GM12878 (cell line): ENCODE data around the gene HNF4A. TPM values are rescaled to one million over a fixed set of nuclear protein-coding genes. Genes with fewer than 3 reads are reported as not detected.

Experiments used
- ATAC-seq: fragments of 200-7000 bp; cut with Tn5 transposase; 3 replicates; pipeline ENCODE4 v1.9.1; 2020; ENCODE audit warnings: mild to moderate bottlenecking, moderate library complexity
- BruUV-seq: library from RNA; stranded (reverse); fragments of 400-500 nt; replicated peaks from 2 replicates; lab custom pipeline; 2021; lab: Mats Ljungman, UMichigan
- CTCF ChIA-PET: fragments of 300-600 bp; sonication (Branson Sonifier 250); formaldehyde crosslinking; extraction: SDS; loops from one replicate; lab custom pipeline; 2021; ENCODE audit warnings: inconsistent platforms; lab: Yijun Ruan, JAX
- POLR2A ChIA-PET: fragments of 350-600 bp; formaldehyde crosslinking; extraction: SDS; loops from one replicate; lab custom pipeline; 2021; ENCODE audit warnings: inconsistent platforms; lab: Charles Lee
- RAD21 ChIA-PET: fragments of 300-600 bp; sonication (Branson Sonifier 250); formaldehyde crosslinking; loops from one replicate; lab custom pipeline; 2023; ENCODE audit warnings: antibody characterized with exemption; ENCODE audit not compliant: unreplicated experiment; lab: Charles Lee
- SMC1A ChIA-PET: fragments of 300-600 bp; sonication (Branson Sonifier 250); formaldehyde crosslinking; loops from one replicate; lab custom pipeline; 2023; ENCODE audit not compliant: unreplicated experiment, uncharacterized antibody; lab: Charles Lee
- DNase-seq: peaks from one replicate; pipeline ENCODE4 v3.0.0-alpha.2; 2011; ENCODE audit warnings: low read depth, low spot score
- FAIRE-seq: peaks from 3 replicates; lab custom pipeline; 2011; peaks lifted over from hg19 to GRCh38; lab: Jason Lieb, UNC
- H2AFZ ChIP-seq: 2 replicates; pipeline ENCODE4 v1.6.0; 2011; ENCODE audit warnings: low read depth, low read length, control low read depth; ENCODE audit not compliant: control insufficient read depth
- H3K27ac ChIP-seq: 2 replicates; pipeline ENCODE4 v1.5.1; 2011; ENCODE audit warnings: control low read depth; ENCODE audit not compliant: control insufficient read depth, insufficient read depth
- H3K27me3 ChIP-seq, 2 experiments: replicated peaks in 1 of 2; 2 replicates each; pipeline versions ENCODE4 v1.6.0 to v1.6.1; 2011; ENCODE audit warnings: low read length in 1 of 2; ENCODE audit not compliant: control insufficient read depth in 2 of 2, insufficient read depth in 2 of 2
- H3K36me3 ChIP-seq, 2 experiments: 2 replicates each; pipeline ENCODE4 v1.5.1; 2011; ENCODE audit warnings: low read length in 1 of 2; ENCODE audit not compliant: control insufficient read depth in 2 of 2, insufficient read depth in 2 of 2
- H3K4me1 ChIP-seq: 2 replicates; pipeline ENCODE4 v1.6.1; 2011; ENCODE audit warnings: mild to moderate bottlenecking, low read length, moderate library complexity, mixed read lengths; ENCODE audit not compliant: control insufficient read depth, insufficient read depth
- H3K4me2 ChIP-seq: 2 replicates; pipeline ENCODE4 v1.6.0; 2011; ENCODE audit warnings: control low read depth; ENCODE audit not compliant: control insufficient read depth, insufficient read depth
- H3K4me3 ChIP-seq: fragments of 200-600 bp; sonication (generic); 2 replicates; pipeline ENCODE4 v1.5.1; 2016
- H3K79me2 ChIP-seq: 2 replicates; pipeline ENCODE4 v1.6.0; 2011; ENCODE audit warnings: low read length; ENCODE audit not compliant: control insufficient read depth, insufficient read depth
- H3K9ac ChIP-seq: 2 replicates; pipeline ENCODE4 v1.8.0; 2011; ENCODE audit warnings: low read length, control low read depth, mixed read lengths; ENCODE audit not compliant: control insufficient read depth, insufficient read depth
- H3K9me3 ChIP-seq: replicated peaks from 3 replicates; pipeline ENCODE4 v1.5.1; 2011; ENCODE audit warnings: mild to moderate bottlenecking, low read length; ENCODE audit not compliant: control insufficient read depth, insufficient read depth
- H4K20me1 ChIP-seq: 2 replicates; pipeline ENCODE4 v1.6.0; 2011; ENCODE audit not compliant: control insufficient read depth, insufficient read depth
- BHLHE40 ChIP-seq, 2 experiments: fragments of 450-650 bp in 1 of 2; IDR thresholded peaks; 2 replicates each; pipeline ENCODE4 v1.6.1; 2011 to 2017; ENCODE audit warnings: low read depth in 2 of 2, borderline replicate concordance in 1 of 2, improper control_type of control experiment in 1 of 2, low read length in 1 of 2, mild to moderate bottlenecking in 1 of 2
- BRCA1 ChIP-seq: IDR thresholded peaks from 2 replicates; pipeline ENCODE4 v1.6.1; 2011; ENCODE audit warnings: low read depth, low read length, improper control_type of control experiment
- KAT2A ChIP-seq: conservative IDR thresholded peaks from 2 replicates; pipeline ENCODE4 v1.6.1; 2011; ENCODE audit warnings: low read depth, low read length; ENCODE audit not compliant: control insufficient read depth
- KLF5 ChIP-seq: fragments of 450-650 bp; IDR thresholded peaks from 2 replicates; pipeline ENCODE4 v1.6.1; 2014; ENCODE audit warnings: mild to moderate bottlenecking; ENCODE audit not compliant: partially characterized antibody
- MYB ChIP-seq: fragments of 150-350 bp; IDR thresholded peaks from 2 replicates; pipeline ENCODE4 v1.6.1; 2014; ENCODE audit warnings: mild to moderate bottlenecking, low read depth, low read length, borderline replicate concordance
- RAD21 ChIP-seq: IDR thresholded peaks from 2 replicates; pipeline ENCODE4 v1.6.1; 2011; ENCODE audit warnings: mild to moderate bottlenecking, low read depth, low read length, moderate library complexity; ENCODE audit not compliant: insufficient read depth
- STAT1 ChIP-seq: fragments of 450-650 bp; conservative IDR thresholded peaks from 2 replicates; pipeline ENCODE4 v1.6.1; 2014; ENCODE audit warnings: antibody characterized with exemption, mild to moderate bottlenecking
- USF2 ChIP-seq: IDR thresholded peaks from 2 replicates; pipeline ENCODE4 v1.6.1; 2011; ENCODE audit warnings: low read depth, low read length, improper control_type of control experiment, borderline replicate concordance
- YY1 ChIP-seq: IDR thresholded peaks from 2 replicates; pipeline ENCODE4 v1.6.1; 2011; ENCODE audit warnings: low read depth, mild to moderate bottlenecking, low read length
- ZNF274 ChIP-seq: IDR thresholded peaks from one replicate; pipeline ENCODE4 v1.8.0; 2011; ENCODE audit not compliant: insufficient read length, insufficient read depth
- WGBS: methylation state at CpG from one replicate; pipeline ENCODE4 v1.1.6; 2016; ENCODE audit warnings: low lambda C conversion rate; ENCODE audit not compliant: insufficient replicate concordance, insufficient coverage; ENCODE audit errors: missing lambda C conversion rate; 5-methylcytosine and 5-hydroxymethylcytosine counted together
- in situ Hi-C: fragments of 300-500 bp; cut with MboI; formaldehyde crosslinking; loops from 9 replicates; pipeline ENCODE4 v1.14.3; 2018; ENCODE audit warnings: mixed read lengths
- intact Hi-C: fragments of 100-400 bp; cut with micrococcal nuclease; formaldehyde crosslinking; loops from one replicate; pipeline ENCODE4 v1.14.2; 2022; ENCODE audit not compliant: unreplicated experiment
- polyA plus RNA-seq, 11 experiments: library from polyadenylated mRNA; depleted of rRNA in 4 of 11; unstranded in 6 of 11; stranded (reverse) in 5 of 11; fragments of >200 nt; fragmentation: Nextera tagmentation in 4 of 11; fragmentation: Illumina TruSeq in 1 of 11; extraction: Ambion mirVana in 4 of 11; extraction: Trizol in 1 of 11; gene quantifications; 1 replicate in 1 of 11; 2 replicates in 10 of 11; pipeline versions ENCODE4 v1.2.1 to v1.2.3, GENCODE V29; 2011 to 2016; ENCODE audit warnings: inconsistent platforms in 2 of 11, missing spikeins in 2 of 11, low read depth in 1 of 11
- total RNA-seq, 4 experiments: library from RNA; depleted of rRNA in 3 of 4; stranded (reverse); fragments of >200 nt in 3 of 4; fragmentation: Illumina TruSeq in 1 of 4; extraction: Trizol in 1 of 4; gene quantifications; 2 replicates each; pipeline versions ENCODE4 v1.2.1 to v1.2.3, GENCODE V29; 2013 to 2021
- TF ChIP-seq, protein P1 (sequence below): fragments of 150-350 bp; IDR thresholded peaks from 2 replicates; pipeline ENCODE4 v1.6.1; 2016; ENCODE audit warnings: low read depth, low read length
- TF ChIP-seq, protein P2 (sequence below): IDR thresholded peaks from 2 replicates; pipeline ENCODE4 v1.6.1; 2011; ENCODE audit warnings: borderline replicate concordance, low read depth, mild to moderate bottlenecking, moderate library complexity, low read length; ENCODE audit not compliant: insufficient read depth, poor library complexity, severe bottlenecking

Gene HNF4A
- total and polyA plus RNA-seq, 10 of the 15 experiments (the other 5 are each of a cell fraction or from before 2014, with no cell fraction given), result 0.21 TPM; not detected in 9

GRCh38 chr20:44457016-44457415 is 101.5 kb downstream of the HNF4A start:
- Histone ChIP-seq H3K4me1 (no peaks in the 10 kb centered on the region), H3K9ac (no peak overlapping the region), H3K79me2 (no peaks in the 10 kb centered on the region), H3K27me3 (no peaks in the 10 kb centered on the region), H3K36me3 (no peaks in the 10 kb centered on the region), H2AFZ (no peak overlapping the region), H3K4me3 (no peak overlapping the region), H4K20me1 (no peaks in the 10 kb centered on the region), H3K27ac (no peak overlapping the region), H3K9me3 (no peaks in the 10 kb centered on the region), H3K4me2 (no peak overlapping the region)
- ChIA-PET SMC1A (no interaction called here), POLR2A (no interaction called here), CTCF (no interaction called here), RAD21 (no interaction called here)
- in situ Hi-C loops, result no loop called here
- no peak for ATAC-seq
- DNase-seq, result no peak
- intact Hi-C loops, result no loop called here
- TF ChIP-seq BRCA1 (no peak), KAT2A (no peak), USF2 (no peak), RAD21 (no peak), MYB (no peak), ZNF274 (no peak), KLF5 (no peak), BHLHE40 (IDR thresholded peaks at IDR 0.05; ENCODE audit: borderline replicate concordance in 1 of 2, low read depth in 2 of 2, low read length in 1 of 2) (no peak), YY1 (no peak), STAT1 (no peak)
- TF ChIP-seq, protein P1, sequence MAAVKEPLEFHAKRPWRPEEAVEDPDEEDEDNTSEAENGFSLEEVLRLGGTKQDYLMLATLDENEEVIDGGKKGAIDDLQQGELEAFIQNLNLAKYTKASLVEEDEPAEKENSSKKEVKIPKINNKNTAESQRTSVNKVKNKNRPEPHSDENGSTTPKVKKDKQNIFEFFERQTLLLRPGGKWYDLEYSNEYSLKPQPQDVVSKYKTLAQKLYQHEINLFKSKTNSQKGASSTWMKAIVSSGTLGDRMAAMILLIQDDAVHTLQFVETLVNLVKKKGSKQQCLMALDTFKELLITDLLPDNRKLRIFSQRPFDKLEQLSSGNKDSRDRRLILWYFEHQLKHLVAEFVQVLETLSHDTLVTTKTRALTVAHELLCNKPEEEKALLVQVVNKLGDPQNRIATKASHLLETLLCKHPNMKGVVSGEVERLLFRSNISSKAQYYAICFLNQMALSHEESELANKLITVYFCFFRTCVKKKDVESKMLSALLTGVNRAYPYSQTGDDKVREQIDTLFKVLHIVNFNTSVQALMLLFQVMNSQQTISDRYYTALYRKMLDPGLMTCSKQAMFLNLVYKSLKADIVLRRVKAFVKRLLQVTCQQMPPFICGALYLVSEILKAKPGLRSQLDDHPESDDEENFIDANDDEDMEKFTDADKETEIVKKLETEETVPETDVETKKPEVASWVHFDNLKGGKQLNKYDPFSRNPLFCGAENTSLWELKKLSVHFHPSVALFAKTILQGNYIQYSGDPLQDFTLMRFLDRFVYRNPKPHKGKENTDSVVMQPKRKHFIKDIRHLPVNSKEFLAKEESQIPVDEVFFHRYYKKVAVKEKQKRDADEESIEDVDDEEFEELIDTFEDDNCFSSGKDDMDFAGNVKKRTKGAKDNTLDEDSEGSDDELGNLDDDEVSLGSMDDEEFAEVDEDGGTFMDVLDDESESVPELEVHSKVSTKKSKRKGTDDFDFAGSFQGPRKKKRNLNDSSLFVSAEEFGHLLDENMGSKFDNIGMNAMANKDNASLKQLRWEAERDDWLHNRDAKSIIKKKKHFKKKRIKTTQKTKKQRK, result no peak
- TF ChIP-seq, protein P2, sequence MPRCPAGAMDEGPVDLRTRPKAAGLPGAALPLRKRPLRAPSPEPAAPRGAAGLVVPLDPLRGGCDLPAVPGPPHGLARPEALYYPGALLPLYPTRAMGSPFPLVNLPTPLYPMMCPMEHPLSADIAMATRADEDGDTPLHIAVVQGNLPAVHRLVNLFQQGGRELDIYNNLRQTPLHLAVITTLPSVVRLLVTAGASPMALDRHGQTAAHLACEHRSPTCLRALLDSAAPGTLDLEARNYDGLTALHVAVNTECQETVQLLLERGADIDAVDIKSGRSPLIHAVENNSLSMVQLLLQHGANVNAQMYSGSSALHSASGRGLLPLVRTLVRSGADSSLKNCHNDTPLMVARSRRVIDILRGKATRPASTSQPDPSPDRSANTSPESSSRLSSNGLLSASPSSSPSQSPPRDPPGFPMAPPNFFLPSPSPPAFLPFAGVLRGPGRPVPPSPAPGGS, result no peak
- BruUV-seq, result no TSS peak
- FAIRE-seq, result no peak
- WGBS, result 52% methylated on average over 6 of the region's 6 CpGs
